SU-DHL-6 (cell line): ENCODE results near the gene KDM4B.

ENCODE experiments used
- H2AFZ ChIP-seq: fragments of 200-600 bp; sonication (generic); 2 replicates; pipeline ENCODE4 v1.6.1; 2014; ENCODE audit warnings: low read depth, mild to moderate bottlenecking, moderate library complexity, mixed read lengths, antibody characterized with exemption, low read length; ENCODE audit not compliant: severe bottlenecking
- H3F3A ChIP-seq: fragments of 200-600 bp; shearing (Covaris generic); 2 replicates; pipeline ENCODE4 v1.6.0; 2016; ENCODE audit warnings: antibody characterized with exemption, mild to moderate bottlenecking; ENCODE audit not compliant: insufficient read depth
- H3K27ac ChIP-seq: fragments of 200-600 bp; sonication (generic); 2 replicates; pipeline ENCODE4 v1.5.1; 2016; ENCODE audit warnings: low read depth, mild to moderate bottlenecking, low read length, moderate library complexity, mixed read lengths
- H3K27me3 ChIP-seq: fragments of 200-600 bp; sonication (generic), shearing (Covaris generic); 2 replicates; pipeline ENCODE4 v1.6.0; 2014; ENCODE audit warnings: mild to moderate bottlenecking, low read length
- H3K36me3 ChIP-seq: fragments of 200-600 bp; sonication (generic); 2 replicates; pipeline ENCODE4 v1.6.1; 2014; ENCODE audit warnings: mild to moderate bottlenecking, low read length, mixed read lengths
- H3K4me2 ChIP-seq: fragments of 300-600, 200-600 bp; shearing (Covaris generic), sonication (generic); 2 replicates; pipeline ENCODE4 v1.6.0; 2014; ENCODE audit warnings: low read length, low read depth, mild to moderate bottlenecking; ENCODE audit not compliant: poor library complexity, severe bottlenecking
- H3K4me3 ChIP-seq: fragments of 200-600 bp; sonication (generic); 2 replicates; pipeline ENCODE4 v1.5.1; 2014; ENCODE audit warnings: antibody characterized with exemption, low read length, mild to moderate bottlenecking, mixed read lengths; ENCODE audit not compliant: insufficient read depth, poor library complexity, severe bottlenecking
- H3K79me2 ChIP-seq: fragments of 200-600 bp; sonication (generic); 2 replicates; pipeline ENCODE4 v1.6.1; 2014; ENCODE audit warnings: mild to moderate bottlenecking, low read length, moderate library complexity; ENCODE audit not compliant: insufficient read depth
- H3K9ac ChIP-seq: fragments of 200-600 bp; sonication (generic); 2 replicates; pipeline ENCODE4 v1.7.0; 2014; ENCODE audit warnings: mild to moderate bottlenecking, low read length
- H3K9me2 ChIP-seq: fragments of 200-600 bp; sonication (generic); replicated peaks from 2 replicates; pipeline ENCODE4 v1.6.1; 2014; ENCODE audit warnings: low read length; ENCODE audit not compliant: insufficient read depth
- H3K9me3 ChIP-seq: fragments of 200-600 bp; sonication (generic); 2 replicates; pipeline ENCODE4 v1.6.1; 2014; ENCODE audit warnings: low read length, mixed read lengths; ENCODE audit not compliant: insufficient read depth
- H4K20me1 ChIP-seq: fragments of 200-600 bp; sonication (generic); 2 replicates; pipeline ENCODE4 v1.6.1; 2014; ENCODE audit warnings: low read depth, mild to moderate bottlenecking, antibody characterized with exemption, low read length, moderate library complexity, mixed read lengths
- EZH2phosphoT487 ChIP-seq: fragments of 200-600 bp; sonication (generic), shearing (Covaris generic); conservative IDR thresholded peaks from 2 replicates; pipeline ENCODE4 v1.6.1; 2018; ENCODE audit warnings: mild to moderate bottlenecking, antibody characterized with exemption, low read length, moderate library complexity, mixed read lengths
- TF ChIP-seq, protein P1 (sequence below): fragments of 200-600 bp; sonication (generic); IDR thresholded peaks from one replicate; pipeline ENCODE4 v1.5.1; 2017; ENCODE audit warnings: antibody characterized with exemption, mild to moderate bottlenecking, low read length, moderate library complexity; ENCODE audit not compliant: insufficient read depth, poor library complexity, severe bottlenecking

Gene KDM4B

GRCh38 chr19:4980067-4980466 is 11.2 kb downstream of the KDM4B start:
- H3K27ac ChIP-seq, result no peak overlapping the region
- H3K79me2 ChIP-seq, result peaks cover 10% of the 10 kb centered on the region
- no peak overlapping the region for H2AFZ ChIP-seq
- H3K4me3 ChIP-seq, result no peak overlapping the region
- H3K4me2 ChIP-seq, result no peak overlapping the region
- no peaks in the 10 kb centered on the region for H3K36me3 ChIP-seq
- H3K9me3 ChIP-seq, result no peaks in the 10 kb centered on the region
- H3F3A ChIP-seq, result no peaks in the 10 kb centered on the region
- H3K27me3 ChIP-seq, result no peaks in the 10 kb centered on the region
- H4K20me1 ChIP-seq, result peaks cover 7% of the 10 kb centered on the region; the same call in 1 of the 2 replicates
- H3K9me2 ChIP-seq, result no peaks in the 10 kb centered on the region
- TF ChIP-seq, protein P1, sequence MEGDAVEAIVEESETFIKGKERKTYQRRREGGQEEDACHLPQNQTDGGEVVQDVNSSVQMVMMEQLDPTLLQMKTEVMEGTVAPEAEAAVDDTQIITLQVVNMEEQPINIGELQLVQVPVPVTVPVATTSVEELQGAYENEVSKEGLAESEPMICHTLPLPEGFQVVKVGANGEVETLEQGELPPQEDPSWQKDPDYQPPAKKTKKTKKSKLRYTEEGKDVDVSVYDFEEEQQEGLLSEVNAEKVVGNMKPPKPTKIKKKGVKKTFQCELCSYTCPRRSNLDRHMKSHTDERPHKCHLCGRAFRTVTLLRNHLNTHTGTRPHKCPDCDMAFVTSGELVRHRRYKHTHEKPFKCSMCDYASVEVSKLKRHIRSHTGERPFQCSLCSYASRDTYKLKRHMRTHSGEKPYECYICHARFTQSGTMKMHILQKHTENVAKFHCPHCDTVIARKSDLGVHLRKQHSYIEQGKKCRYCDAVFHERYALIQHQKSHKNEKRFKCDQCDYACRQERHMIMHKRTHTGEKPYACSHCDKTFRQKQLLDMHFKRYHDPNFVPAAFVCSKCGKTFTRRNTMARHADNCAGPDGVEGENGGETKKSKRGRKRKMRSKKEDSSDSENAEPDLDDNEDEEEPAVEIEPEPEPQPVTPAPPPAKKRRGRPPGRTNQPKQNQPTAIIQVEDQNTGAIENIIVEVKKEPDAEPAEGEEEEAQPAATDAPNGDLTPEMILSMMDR, result no peak
- no peak for TF ChIP-seq EZH2phosphoT487
- no peak overlapping the region for H3K9ac ChIP-seq

GRCh38 chr19:4980838-4981680 is 12.1 kb downstream of the KDM4B start:
- H3K9me2 ChIP-seq, result no peaks in the 10 kb centered on the region
- peak overlapping the region; percentile 7 for H3K4me2 ChIP-seq
- TF ChIP-seq EZH2phosphoT487, result no peak
- TF ChIP-seq, protein P1, result no peak
- H3K79me2 ChIP-seq, result peaks cover 10% of the 10 kb centered on the region; the same call in 1 of the 2 replicates
- H3K36me3 ChIP-seq, result no peaks in the 10 kb centered on the region
- no peaks in the 10 kb centered on the region for H3F3A ChIP-seq
- H3K27ac ChIP-seq, result peak overlapping the region; percentile 47
- no peaks in the 10 kb centered on the region for H3K9me3 ChIP-seq
- no peaks in the 10 kb centered on the region for H3K27me3 ChIP-seq
- H4K20me1 ChIP-seq, result peaks cover 7% of the 10 kb centered on the region; the same call in 1 of the 2 replicates
- H3K9ac ChIP-seq, result no peak overlapping the region
- no peak overlapping the region for H2AFZ ChIP-seq
- H3K4me3 ChIP-seq, result no peak overlapping the region

DNA sequence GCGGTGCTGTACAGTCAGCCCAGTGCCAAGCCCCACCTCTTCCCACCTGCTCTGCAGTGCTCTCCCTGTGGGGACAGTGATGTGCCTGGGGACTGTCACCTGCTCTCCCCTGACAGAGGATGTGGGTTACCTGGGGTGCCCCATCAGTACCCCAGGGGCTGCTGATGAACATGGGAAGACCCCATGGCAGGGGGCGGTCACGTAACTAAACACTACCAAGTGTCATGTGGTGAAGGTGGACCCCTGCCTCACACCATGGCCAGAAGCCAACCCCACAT is 12.7 kb downstream of the KDM4B start:
- Histone ChIP-seq H2AFZ (no peak overlapping the region), H3K4me2 (no peak overlapping the region), H3K9me3 (no peaks in the 10 kb centered on the region), H4K20me1 (peaks cover 7% of the 10 kb centered on the region; the same call in 1 of the 2 replicates), H3K27ac (peak overlapping the region; percentile 47; the same call in 1 of the 2 replicates), H3K9me2 (no peaks in the 10 kb centered on the region), H3K9ac (no peak overlapping the region), H3K79me2 (peaks cover 10% of the 10 kb centered on the region; the same call in 1 of the 2 replicates), H3F3A (no peaks in the 10 kb centered on the region), H3K36me3 (no peaks in the 10 kb centered on the region), H3K4me3 (no peak overlapping the region), H3K27me3 (no peaks in the 10 kb centered on the region)
- no peak for TF ChIP-seq EZH2phosphoT487
- TF ChIP-seq, protein P1, result no peak
